HL-60/S4 treated with retinoic acid at 250 ng/mL for 4 days and 3 days (cell line): ENCODE results near the gene SPP1.

Source experiments
- in situ Hi-C: fragments of 300-500 bp; cut with MboI; formaldehyde crosslinking; loops from 2 replicates; pipeline ENCODE4 v1.7.0; 2022; ENCODE audit warnings: low sequenced_read_pairs

Gene SPP1

DNA sequence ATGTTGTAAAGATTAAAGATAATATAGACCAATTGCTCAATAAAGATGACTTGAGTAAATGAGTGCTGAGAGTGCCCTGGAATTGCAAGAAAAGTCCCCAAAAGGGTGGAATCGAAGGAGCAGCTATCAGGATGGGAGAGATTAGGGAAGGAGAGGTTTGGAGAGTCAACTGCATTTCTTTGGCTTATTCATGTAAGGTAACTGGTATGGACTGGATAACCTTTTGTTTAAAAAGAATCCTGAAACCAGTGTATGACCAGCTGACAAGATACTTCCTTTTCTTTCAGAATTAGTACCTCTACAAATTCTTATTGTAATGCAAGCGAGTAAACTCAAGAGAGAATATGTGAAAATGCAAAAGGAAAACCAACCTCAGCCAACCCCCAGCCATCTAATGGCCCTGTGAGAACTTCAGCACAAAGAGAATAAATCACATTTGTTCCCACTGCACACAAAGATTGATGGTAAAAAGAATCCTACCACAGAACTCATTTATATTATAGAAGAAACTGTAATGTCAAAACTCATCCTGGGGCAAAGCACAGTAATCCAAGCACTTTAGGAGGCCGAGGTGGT is 24.5 kb upstream of the SPP1 start:
- in situ Hi-C loops: no loop called here

DNA sequence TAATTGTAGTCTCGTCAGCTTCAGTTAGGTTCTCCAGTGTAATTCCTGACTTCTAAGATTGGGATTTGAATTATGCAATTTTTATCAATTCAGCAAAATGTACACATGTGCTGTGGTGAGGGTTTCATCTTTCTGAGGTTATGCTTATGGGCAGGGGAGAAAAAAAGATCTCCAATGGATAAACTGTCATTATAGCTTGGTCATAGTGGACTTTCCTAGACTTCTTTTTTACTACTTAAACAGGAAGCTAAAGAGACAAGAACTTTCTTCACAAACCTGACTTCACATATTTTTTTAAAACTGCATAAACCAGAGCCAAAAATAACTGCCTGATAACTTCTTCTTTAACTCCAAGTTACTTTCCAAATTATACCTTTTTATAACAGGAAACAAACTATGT is 21.7 kb upstream of the SPP1 start:
- in situ Hi-C loops: no loop called here

DNA sequence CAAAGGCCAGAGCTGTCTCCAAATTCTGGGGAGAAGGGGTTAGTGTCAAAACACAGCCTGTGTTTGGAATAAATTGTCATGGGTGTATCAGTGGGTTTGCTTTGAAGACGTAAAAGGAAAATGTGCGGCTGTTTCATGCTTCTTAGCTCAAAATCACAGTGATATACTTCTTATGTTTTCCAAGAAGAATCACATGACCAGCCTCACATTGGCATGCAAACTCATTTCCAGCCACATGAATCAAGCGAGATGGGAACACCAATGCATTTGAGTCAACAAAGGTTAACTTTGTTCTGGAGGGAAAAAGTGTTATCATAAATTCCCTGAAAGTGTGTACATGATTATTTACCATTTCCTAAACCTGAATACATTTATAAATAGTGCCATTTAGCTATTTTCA is 19.0 kb upstream of the SPP1 start:
- in situ Hi-C loops: no loop called here

DNA sequence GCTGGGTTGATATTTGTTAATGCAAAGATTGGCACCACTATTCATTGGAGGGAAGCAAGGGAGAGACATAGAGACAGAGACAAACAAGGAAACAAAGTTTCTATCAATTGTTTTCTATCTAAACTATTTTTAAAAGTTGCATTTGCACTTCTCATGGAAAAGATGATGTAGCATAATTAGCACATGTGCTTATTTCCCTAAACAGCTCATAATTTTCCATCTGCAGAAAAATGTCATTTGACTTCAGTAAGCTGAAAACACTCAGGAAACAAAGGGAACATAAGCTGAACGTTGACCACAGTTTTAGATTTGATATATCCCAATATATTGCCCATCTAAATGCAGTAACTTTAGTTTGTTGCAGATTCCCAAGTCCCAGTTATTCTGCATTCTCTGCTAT is 18.5 kb upstream of the SPP1 start:
- in situ Hi-C loops: no loop called here

DNA sequence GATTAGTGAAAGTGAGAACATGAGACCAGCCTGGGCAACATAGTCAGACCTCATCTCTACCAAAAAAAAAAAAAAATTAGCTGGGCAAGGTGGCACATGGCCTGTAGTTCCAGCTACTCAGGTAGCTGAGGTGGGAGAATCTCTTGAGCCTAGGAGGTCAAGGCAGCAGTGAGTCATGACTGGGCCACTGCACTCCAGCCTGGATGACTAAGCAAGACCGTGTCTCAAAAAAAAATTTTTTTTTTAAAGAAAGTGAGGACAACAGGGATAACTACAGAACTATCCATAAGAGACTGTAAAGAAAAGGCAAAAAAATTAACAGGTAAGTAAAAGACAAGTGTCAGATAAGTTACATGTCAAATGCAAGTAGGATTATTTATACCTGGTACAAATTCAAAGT is 13.5 kb upstream of the SPP1 start:
- in situ Hi-C loops: no loop called here

DNA sequence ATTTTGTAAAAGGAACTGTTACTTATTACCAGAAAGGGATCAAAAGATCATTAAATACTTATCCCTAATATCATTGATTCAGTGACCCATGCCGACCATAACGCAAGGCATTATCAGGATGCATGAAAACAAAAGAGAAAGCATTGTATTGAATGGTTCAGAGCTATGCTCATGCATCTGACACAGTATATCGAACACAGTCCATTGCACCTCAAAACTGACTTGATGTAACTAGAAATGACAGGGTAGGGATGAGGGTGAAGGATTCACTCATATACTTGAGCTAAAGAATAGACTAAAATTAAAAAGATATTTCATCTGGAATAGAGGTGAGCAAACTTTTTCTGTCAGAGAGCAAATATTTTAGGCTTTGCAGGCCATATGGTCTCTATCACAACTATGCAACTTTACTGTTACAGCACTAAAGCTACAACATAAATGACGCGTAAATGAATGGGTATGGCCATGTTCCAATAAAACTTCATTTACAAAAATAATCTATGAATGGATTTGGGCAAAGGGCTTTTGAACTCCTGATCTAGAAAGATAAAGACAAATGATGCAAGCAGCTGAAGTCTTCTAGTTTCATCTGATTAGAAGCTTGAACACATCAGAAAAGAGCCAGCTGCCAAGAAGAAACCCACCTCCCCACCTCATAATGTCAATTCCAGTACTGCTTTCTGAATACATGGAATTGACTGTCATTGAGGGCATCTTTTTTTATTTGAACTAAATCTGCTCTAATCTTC is 12.9 kb upstream of the SPP1 start:
- in situ Hi-C loops: no loop called here

DNA sequence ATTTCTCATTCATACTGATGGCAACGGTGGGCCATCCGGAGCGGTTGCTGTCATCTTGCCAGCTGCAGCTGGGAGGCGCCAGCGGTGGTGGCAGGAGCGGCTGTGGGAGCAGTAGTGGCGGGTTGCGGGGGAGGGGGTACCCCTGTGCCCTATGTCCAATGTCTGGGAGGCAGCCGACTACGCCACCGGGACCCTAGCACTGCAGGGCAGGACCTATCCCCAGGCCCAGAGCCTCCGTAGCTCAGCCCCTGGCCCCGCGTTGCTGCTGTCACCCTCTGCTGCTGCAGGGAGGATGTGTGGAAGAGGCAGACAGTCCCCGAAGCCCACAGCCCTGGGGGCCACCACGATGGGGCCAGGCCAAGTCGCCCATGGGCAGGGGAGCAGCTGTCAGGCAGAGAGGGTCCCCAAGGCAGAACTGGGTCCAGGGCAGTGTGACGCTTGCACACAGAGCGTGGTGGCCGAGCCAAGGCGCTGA is 10.0 kb upstream of the SPP1 start:
- in situ Hi-C loops: no loop called here

DNA sequence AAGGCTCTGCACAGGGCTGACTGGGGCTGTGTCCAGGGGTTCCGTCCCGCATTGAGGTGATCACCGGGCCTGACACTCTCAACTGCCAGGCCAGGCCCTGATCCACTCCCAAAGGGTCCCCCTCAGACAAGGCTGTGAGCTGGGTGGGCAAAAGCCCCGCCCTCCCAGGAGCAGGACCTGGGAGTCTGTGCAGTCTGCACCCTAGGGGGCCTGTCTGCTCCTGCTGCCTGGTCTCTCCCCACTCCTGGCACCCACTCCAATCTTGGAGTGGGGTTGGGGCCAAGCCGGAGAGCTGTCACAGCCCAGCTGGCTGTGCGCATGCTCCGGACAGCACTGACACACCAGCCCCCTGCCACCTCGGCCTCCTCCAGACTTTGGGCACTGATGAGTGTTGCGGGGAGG is 9.4 kb upstream of the SPP1 start:
- in situ Hi-C loops: no loop called here

DNA sequence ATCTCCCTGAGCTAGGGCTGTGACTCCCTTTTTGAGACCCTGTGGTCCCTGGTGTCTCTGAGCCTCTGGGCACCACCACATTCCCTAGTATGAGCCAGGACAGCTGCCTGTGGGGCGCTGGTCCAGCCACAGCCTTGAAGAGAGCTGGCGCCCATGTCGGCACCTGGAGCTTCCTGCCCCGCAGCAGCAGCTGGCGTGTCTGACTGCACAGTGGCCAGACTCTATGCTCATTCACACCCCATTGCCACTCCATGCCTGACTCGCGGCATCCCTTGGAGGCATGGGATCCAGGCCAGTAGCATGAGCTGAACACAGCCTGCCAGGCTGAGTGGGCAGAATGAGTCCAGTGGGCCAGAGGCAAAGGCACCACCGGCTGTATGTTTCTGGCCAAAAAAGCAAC is 8.3 kb upstream of the SPP1 start:
- in situ Hi-C loops: no loop called here

DNA sequence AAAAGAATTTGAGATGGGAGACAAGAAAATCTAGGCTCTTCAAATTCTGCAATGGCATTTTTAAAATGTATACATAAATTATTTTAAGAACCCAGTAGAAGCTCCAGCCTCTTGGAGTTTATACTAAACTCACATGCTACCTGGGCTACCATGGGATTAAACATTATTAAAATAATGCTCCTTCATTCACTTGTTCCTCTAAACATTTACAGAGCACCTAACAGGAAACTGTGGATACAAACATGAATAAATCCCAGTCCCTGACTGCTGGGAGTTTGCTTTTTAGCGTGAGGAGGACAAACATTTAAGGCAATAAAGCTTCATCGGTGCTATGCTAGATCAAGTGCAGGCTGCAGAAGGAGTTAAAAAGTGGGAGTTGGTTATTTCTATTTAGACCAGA is 5.4 kb upstream of the SPP1 start:
- in situ Hi-C loops: no loop called here

DNA sequence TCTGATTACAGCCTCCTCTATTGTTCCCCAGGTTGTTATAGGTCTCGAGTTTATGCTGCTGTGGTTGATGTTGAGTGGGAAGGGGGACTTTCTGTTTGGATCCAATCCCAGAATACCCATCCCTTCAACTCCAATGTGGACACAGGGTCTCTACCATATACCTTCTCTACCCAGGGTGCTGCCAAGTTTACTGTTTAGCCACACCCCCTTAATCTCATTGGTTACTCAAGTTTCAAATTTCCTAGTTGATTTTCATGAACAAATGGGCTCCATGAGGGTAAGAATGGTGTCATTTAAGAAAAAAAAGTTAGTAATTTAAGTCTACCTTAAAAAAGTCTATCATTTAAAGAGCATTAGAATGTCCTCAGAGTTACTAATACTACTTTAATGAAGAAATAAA is 3.6 kb upstream of the SPP1 start:
- in situ Hi-C loops: no loop called here

DNA sequence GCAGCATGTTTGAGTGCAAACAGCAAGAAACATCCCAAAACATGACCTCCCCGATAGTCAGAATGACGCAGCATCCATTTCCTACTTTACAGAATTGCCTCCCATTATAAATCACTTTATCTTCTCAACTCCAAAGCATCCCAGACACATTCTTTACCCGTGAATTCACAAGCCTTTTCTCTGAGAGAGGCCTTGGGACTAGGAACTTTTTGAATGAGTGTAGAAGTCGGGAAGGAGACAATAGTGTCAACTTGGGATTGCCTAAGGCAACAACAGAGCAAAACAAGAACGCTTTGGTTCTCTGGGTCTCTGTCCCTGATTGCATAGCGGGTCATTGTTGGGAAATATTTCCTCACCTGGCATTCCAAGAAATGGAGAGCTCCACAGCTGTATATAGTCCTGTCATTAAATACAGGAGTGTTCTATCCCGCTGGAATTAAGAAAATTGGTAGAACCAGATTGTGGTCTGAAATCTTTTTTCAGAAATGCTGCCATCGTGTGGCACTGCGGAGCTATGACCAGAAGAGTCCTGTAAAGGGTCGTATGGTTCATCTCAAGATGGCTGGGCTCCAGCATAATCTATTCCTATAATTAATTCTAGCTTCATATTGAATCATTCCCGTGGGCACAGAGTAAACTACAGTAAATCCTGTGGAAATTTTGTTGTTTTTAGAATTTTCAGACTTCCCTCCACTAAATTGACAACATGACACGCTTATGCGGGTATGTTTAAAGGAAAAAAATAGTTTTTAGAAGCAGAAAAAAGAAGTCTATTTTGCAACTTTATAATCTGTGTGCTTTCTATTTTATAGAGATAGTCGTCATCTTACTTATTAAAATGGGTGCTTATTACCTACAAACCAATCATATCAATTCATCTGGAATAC is 2.0 kb upstream of the SPP1 start:
- in situ Hi-C loops: no loop called here

DNA sequence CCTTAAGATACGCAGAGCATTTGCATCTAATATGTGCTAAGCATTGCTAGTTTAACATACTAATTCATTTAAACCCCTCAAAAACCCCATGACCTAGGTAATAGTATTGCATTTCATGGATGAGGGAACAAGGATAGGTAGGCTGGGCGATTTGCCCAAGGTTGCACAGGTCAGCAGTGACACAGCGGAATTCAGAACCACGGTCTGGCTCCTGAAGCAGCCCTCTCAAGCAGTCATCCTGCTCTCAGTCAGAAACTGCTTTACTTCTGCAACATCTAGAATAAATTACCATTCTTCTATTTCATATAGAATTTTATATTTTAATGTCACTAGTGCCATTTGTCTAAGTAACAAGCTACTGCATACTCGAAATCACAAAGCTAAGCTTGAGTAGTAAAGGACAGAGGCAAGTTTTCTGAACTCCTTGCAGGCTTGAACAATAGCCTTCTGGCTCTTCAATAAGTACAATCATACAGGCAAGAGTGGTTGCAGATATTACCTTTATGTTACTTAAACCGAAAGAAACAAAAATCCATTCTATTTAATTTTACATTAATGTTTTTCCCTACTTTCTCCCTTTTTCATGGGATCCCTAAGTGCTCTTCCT is 555 bp upstream of the SPP1 start:
- in situ Hi-C loops: no loop called here

DNA sequence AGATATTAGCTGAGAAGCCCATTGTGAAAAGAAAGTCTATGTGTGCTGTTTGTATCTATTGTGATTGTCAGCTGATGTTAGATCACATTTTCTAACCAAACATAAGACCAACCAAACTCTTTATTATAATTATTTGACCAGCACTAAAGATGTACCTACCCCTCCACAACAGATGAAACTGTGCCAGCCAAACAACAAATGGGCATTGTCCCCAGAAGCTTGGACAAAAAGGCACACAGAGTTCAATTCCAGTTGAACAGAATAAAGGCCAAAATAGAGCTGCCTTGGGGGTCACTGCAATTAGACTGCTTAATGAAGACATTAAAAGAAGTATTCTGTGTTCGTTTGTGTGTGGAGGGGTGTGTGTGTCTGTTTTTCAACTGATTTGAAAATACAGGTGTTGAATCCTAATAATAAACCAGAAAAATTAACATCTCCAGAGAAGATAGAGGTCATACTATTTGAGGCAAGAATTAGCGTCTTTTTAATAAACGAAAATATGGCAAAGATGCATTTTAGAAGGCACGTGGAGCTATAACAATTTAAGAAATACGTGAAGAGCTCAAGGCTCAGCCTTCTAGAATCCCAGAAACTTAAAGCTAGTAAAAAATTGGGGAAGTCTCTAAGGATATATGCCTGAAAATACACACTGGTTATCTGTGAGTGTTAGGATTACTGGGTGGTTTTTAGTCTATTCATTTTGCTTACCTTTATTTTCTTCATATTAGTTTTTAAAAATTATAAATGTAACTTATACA is 2.2 kb downstream of the SPP1 start:
- in situ Hi-C loops: no loop called here

DNA sequence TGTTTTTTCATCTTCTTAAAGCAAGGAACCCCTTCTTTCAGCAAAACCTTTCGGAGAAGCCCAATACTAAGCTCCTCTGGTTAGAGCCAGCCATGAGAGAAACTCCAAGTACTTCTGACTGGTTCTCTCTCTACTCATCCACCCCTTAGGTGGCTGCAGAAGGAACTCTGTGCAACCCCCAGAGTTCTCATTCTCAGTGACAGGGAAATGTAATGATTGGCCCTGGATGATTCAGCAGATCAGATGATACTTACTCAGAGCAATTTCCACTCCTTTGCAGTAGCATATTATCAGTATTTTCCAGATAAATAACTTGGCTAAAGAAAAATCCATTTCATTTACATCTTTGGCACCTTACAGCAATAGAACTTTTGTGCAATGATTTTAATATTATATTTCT is 3.2 kb downstream of the SPP1 start:
- in situ Hi-C loops: no loop called here

DNA sequence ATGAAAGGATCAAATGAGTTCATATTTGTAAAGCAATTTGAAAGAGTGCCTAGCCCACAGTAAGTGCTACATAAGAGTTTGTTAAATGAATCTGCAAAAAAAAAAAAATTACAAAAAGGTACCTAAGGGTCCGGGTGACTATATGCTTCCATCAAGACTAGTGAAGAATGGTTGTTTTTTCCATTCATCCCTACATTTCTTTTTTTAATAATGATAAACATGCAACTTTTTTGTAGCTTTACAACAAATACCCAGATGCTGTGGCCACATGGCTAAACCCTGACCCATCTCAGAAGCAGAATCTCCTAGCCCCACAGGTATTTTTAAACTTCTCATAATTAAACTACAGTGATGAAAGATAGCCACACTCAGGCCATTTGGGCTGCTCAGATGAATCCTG is 4.3 kb downstream of the SPP1 start:
- in situ Hi-C loops: no loop called here

DNA sequence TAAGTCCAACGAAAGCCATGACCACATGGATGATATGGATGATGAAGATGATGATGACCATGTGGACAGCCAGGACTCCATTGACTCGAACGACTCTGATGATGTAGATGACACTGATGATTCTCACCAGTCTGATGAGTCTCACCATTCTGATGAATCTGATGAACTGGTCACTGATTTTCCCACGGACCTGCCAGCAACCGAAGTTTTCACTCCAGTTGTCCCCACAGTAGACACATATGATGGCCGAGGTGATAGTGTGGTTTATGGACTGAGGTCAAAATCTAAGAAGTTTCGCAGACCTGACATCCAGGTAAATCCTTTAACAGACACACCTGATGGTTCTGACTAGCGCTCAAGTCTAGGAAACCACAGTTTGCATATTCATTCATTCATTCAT is 6.0 kb downstream of the SPP1 start:
- in situ Hi-C loops: no loop called here

DNA sequence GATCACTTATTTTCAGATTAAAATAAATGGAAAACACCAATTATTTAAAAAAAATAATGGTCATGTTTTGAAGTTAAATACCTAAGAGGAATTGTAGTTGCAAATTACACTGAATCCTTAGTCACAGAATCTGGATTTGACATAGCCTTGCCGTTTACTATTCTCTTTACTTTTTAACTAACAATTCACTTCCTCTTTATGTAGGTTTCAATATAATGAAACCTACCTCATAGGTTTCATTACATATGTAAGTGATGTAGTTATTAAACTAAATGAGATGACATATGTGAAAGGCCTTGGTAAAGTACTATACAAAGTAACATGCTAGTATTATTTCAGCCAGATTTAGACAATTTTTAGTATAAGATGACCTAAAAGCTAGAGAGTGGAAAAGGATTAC is 6.5 kb downstream of the SPP1 start:
- in situ Hi-C loops: no loop called here

DNA sequence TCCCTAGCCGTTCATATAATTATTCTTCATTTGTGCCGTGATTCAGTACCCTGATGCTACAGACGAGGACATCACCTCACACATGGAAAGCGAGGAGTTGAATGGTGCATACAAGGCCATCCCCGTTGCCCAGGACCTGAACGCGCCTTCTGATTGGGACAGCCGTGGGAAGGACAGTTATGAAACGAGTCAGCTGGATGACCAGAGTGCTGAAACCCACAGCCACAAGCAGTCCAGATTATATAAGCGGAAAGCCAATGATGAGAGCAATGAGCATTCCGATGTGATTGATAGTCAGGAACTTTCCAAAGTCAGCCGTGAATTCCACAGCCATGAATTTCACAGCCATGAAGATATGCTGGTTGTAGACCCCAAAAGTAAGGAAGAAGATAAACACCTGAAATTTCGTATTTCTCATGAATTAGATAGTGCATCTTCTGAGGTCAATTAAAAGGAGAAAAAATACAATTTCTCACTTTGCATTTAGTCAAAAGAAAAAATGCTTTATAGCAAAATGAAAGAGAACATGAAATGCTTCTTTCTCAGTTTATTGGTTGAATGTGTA is 7.0 kb downstream of the SPP1 start:
- in situ Hi-C loops: no loop called here

DNA sequence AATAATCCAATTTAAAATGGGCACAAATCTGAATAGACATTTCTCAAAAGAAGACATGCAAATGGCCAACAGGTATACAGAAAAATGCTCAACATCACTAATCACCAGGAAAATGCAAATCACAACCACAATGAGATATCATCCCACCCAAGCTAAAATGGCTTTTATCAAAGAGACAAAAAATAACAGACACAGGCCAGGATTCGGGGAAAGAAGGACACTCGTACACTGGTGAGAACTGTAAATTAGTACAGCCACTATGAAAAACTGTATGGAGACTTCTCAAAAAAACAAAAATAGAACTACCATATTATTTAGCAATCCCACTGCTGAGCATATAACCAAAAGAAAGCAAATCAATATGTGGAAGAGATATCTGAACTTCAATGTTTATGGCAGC is 8.5 kb downstream of the SPP1 start:
- in situ Hi-C loops: no loop called here
